Islet precursor cell (in vitro differentiated cells): ENCODE measurements around the gene TTLL8.
A peak's percentile ranks its signal among the peaks of the same experiment; 100 is the strongest.
"Not testable (repeated sequence)": the region's sequence is repeated elsewhere in the genome, so short reads cannot be mapped to it uniquely, and the experiment has no call there.

Experiments
- DNase-seq: peaks from one replicate; pipeline ENCODE4 v3.0.0-alpha.2; 2018

Gene TTLL8

GRCh38 chr22:50058061-50058905, at the start of gene TTLL8:
Gene TTLL8 (minus strand): TSS chr22:50058298.
- no peak for DNase-seq

DNA sequence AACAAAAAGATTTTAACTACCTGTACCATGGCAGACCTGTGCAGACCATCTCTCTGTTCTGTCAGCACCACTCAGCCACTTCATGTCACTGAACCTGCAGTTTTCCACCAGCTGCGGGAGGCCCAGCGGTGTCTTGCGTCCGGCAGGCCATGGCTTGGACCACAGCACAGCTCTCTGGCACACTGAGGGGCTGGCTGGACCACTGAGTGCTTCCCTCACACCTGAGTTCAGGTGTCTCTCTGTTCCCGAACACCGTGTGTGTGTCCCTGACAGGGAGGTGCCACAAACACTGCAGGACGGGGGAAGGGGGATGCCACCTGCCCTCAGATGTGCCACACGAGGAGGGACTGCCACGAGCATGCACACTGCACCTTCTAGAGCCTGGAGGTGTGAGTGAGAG, 49.4 kb upstream of the TTLL8 start:
- no peak for DNase-seq

- no peak for DNase-seq
Observed at GRCh38 chr22:50105208-50106100, 47.4 kb upstream of the TTLL8 start.

DNA sequence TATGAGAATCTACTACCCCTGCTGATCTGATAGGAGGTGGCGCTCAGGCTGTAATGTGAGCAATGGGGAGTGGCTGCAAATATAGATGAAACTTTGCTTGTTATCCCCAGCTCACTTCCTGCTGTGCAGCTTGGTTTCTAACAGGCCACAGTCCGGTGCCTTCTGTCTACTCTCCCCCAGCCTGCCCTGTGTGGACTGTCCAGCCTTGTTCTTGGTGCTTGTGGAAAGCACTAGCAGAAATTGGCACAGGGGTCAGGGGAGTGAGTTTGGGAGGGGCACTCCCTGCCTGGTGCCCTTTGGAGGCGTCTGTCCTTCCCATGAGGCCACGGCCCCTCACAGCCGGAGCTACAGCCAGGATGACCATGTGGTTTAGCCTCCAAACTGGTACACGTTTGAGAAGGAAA, 46.0 kb upstream of the TTLL8 start:
- DNase-seq: no peak

DNA sequence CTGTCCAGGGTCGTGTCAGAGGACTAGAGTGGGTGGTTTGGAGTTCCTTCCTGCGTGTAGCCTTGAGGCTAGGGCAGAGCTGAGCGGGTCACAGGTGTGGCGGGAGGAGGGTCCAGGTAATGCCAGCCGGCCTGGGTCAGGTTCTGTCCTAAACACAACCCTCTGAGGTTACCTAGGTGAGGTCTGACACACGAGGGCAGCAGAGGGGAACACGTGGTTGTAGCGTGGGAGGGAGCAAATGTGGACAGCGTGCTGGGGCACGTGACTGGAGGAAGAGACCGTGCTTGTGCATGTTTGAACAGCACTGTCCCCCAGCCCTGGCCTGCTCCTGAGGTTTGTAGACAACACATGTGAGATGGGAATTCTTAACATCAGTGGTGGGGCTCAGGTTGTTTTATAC, 44.8 kb upstream of the TTLL8 start:
- DNase-seq: no peak

DNA sequence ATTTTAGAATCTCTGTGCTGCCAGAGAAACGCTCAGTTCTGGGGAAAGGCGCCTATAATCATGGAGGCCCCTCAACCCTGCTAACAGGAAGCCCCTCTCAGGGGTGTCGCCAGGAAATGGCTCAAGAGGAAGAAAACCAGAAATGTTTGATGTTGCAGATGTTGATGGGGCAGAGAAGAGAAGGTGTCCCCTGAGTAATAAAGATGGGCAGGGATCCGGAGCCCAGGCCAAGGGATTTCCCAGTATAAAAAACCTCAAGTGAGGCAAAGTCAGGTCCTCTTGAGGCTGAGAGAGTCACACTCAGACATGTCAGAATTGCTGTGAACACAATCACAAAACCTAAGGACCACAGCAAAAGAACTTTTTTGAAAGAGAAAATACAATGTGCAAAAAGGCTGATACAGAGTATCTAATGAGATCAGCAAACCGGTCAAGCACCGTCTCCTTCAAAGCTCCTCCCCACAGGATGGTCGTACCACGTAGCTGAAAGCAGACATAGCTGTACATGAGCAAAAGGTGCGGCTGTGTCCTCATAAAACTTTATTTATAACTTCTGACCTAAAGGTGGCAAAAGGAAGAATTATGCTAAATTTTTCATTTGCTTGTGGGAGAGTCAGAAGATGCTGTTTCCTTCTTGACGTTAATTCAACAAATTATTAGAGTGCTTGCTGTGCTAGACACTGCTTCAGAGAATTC, 43.9 kb upstream of the TTLL8 start:
- no peak for DNase-seq

GRCh38 chr22:50098052-50098451, 40.0 kb upstream of the TTLL8 start:
- DNase-seq: no peak

GRCh38 chr22:50092342-50092741, 34.2 kb upstream of the TTLL8 start:
- no peak for DNase-seq

DNA sequence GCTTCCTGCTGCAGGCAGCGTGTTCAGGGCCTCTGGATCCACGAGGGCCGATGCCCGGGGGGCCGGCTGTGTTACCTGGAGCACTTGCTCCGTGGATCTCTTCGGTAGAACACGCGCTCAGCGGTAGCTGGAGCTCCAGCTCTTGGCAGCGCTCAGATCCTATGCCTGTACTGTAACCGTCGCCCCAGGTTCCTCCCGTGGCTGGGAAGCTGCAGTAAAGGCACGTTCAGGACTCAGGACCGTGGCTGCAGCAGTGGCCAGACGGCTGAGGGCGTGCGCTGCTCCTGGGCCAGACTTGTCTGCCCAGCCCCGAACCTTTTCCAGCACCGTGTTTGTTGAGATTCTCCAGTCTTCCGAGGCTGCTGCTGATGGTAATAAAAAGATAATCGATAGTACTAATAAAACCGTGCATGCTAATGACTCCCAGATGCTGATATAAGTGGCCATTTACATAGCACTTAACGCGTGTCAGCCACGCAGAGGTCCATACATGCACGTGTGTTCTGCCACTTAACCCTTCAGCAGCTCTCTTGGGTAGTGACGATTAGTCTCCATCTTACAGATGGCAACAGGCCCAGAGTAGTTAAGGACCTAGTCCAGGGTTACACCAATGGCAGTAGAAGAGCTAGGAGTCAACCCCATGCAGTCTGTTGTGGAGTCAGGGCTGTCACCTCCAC, 33.1 kb upstream of the TTLL8 start:
- DNase-seq: no peak

- DNase-seq: no peak
Observed at GRCh38 chr22:50090412-50090714, 32.3 kb upstream of the TTLL8 start.

- DNase-seq: no peak
Observed at GRCh38 chr22:50089682-50090411, 31.7 kb upstream of the TTLL8 start, which contains the start of gene MOV10L1. Gene MOV10L1 (plus strand): TSS chr22:50090006. CDS start chr22:50090089, 83 bp downstream.

- no peak for DNase-seq
Observed at GRCh38 chr22:50089231-50089630, 31.1 kb upstream of the TTLL8 start.

DNA sequence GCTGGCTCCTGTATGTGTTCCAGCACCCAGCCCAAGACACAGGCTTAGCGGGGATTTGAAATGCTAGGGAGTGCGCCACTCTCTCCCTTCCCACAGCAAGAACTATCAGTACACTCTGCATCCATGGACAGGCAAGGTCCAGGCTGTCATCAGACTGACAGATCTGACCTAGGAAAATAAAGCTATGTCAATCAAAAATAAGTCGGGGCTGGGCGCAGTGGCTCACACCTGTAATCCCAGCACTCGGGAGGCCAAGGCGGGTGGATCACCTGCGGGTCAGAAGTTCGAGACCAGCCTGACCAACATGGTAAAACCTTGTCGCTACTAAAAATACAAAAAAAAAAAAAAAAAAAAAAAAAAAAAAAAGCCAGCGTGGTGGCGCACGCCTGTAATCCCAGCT, 30.0 kb upstream of the TTLL8 start:
- DNase-seq: no peak

GRCh38 chr22:50087646-50088045, 29.5 kb upstream of the TTLL8 start:
- DNase-seq: no peak

DNA sequence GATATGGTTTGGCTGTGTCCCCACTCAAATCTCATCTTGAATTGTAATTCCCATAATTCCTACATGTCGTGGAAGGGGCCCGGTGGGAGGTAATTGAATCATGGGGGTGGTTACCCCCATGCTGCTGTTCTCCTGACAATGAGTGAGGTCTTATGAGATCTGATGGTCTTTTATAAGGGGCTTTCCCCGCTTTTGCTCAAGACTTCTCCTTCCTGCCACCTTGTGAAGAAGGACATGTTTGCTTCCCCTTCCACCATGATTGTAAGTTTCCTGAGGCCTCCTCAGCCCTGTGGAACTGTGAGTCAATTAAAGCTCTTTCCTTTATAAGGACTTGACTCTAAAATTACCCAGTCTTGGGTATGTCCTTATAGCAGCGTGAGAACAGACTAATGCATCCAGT, 28.9 kb upstream of the TTLL8 start:
- not testable (repeated sequence) for DNase-seq

DNA sequence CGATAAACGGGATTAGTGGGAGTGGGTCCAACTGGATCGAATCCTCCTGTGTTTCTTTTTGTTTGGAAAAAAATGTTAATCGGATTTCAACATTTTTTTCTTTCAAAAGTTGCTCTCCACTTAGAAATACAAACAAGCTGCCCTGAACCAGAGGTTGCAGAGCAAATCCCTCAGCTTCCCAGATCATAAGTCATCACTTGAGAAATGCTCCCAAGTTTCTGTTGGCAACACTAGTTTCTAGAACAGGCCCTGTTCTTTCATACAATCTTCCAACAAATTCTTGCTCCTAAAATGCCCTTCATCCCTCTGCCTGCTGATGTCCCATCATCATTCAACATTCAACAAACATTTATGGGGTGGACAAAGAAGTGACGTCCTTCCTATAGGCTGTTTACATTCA, 28.4 kb upstream of the TTLL8 start:
- DNase-seq: no peak

- DNase-seq: no peak
Observed at GRCh38 chr22:50085211-50085972, 27.3 kb upstream of the TTLL8 start, which contains the start of gene MLC1. Gene MLC1 (minus strand): TSS chr22:50085426. CDS start chr22:50084902, 524 bp downstream.

- DNase-seq: no peak
Observed at GRCh38 chr22:50084614-50085021, 26.5 kb upstream of the TTLL8 start.

DNA sequence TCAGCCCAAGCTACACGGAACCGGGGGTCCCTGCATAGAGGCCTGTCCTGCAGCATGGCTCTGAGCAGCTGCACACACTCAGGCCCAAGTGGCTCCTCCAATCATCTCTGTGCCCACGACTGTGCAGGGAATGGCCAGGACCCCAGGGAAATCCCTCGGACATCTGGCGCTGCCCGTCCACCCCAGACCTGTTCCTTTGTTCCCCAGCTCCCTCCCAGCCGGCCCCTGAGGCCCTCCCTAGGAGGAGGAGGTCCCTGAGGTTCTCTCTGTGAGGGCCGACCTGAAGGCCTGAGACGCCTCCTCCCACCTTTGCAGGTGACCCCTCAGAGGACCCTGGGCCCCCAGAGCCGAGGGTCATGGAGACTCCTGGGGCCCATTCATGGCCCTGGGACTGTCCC, 26.0 kb upstream of the TTLL8 start:
- DNase-seq: no peak

DNA sequence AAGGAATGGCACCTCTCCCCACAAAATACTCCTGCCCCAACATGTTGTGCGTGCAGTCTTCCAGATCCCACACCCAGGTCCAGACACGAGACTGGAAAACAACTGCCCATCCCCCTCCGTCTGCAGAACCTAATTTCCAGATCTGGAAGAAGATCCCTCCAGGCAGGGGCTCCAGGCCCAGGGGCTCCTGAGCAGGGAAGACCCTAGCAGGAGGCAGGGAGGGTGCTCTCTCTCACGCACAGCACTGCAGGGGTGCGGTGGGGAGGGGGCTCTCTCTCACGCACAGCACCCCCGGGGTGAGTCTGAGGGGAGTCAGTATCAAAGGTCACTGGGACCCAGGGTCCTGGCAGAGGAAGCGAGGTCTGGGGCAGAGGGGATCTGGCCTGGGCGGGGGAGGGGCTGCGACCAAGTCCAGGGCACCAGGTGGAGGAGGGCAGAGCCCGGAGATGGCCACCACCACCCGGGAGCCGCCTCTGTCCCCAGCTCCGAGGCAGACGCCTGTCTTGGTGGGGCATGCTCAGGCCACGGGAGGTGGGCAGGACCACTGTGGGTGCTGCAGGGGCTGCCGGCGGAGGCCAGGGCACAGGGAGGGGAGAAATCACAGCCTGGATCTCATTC, 25.5 kb upstream of the TTLL8 start:
- DNase-seq: peak; percentile 59

DNA sequence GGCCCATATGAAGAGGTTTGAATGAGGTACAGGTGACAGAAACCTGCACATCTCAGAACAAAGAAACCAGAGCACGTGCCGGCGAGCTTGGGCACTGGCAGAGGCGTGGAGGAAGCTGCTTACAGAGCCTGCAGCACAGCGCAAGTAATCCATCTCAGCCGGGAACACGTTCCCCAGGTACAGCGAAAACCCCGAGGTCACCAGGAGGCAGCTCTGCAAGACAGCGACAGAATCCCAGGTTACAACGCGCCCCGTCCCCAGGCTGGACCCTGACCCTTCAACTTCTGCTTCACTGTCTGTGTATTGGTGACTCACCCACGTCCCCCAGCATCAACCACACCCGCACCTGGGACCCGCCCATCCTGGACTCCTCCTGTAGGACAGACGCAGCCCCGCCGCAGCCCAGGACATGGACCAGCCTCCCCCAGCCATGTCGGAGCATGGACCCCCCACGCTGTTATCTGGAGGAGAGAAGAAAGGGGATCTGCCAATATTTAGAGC, 24.9 kb upstream of the TTLL8 start:
- peak; percentile 74 for DNase-seq
